NCI-H1417 treated with DMSO at 0.1 percent for 48 hours (cell line): Measurements from ENCODE around the gene GPR32.
"Not testable (repeated sequence)": the region's sequence is repeated elsewhere in the genome, so short reads cannot be mapped to it uniquely, and the experiment has no call there.

Experiments
- DNase-seq: peaks from one replicate; lab custom pipeline; 2025; lab: John Stamatoyannopoulos, UW

The GPR32 gene

DNA sequence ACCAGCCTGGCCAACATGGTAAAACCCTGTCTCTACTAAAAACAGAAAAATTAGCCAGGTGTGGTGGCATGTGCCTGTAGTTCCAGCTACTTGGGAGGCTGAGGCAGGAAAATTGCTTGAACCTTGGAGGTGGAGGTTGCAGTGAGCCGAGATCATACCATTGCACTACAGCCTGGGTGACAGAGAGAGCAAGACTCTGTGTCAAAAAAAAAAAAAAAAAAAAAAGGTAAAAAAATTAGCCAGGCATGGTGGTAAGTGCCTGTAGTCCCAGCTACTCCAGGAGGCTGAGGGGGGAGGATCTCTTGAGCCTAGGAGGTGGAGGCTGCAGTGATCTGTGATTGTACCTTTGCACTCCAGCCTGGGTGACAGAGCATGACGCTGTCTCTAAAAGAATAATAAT is at the start of gene GPR32:
Gene GPR32, plus strand, starts transcription at position 301 of the 400 bp plus-strand sequence. CDS start 137 bp downstream, outside the sequence.
- not testable (repeated sequence) for DNase-seq

DNA sequence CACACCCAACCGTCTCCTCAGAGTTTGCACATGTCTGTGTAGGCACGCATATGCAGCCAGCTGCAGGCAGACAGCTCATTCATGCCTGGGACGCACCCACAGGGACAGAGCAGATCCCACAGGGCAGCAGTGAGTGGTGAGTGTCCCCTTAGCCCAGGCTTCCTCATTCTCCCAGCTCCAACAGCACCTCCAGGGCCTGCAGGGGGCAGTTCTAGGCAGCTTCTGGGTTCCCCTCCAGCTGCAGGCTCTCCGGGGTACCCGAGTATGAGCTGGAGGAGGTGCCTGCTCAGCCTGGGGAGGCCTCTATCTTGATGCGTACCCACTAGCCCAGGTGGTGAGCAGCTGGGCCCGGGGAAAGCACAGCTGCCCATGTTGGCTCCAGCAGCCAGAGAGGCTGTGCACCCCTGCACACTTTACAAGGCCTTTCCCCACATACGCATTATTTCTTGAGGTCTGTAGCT is 49.3 kb upstream of the GPR32 start:
- no peak for DNase-seq

DNA sequence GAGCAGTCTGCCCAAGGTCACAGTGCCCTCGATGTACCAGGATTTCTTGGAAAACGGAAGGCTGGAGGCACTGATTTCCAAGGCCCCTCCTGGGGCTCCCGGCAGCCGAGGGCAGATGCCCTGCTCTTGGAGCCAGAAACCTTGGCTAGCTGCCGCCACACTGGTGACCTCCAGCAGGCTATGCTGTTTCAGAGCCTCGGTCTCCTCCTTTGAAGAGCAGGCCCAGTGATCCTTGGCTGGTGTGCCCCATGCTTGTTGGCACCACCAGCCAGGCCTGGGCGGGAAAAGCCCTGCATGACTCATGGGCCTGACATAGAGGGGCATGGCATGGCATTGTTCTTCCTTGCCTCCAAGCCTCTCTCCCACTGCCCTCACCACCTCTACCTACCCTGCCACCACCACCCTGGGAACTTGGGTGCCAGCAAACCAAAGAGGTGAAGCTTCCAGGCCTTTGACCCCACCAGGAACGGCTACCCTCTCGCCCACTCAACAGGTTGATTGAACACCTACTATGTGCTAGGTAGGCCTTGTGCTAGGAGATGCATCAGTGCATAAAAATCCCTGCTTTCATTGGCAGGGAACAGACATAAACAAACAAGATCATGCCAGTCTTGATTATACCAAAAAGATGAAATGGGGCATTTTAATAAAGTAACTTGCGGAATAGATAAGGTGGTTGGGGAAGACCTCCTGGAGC is 48.7 kb upstream of the GPR32 start:
- no peak for DNase-seq

GRCh38 chr19:50722201-50723013 is 47.9 kb upstream of the GPR32 start:
- no peak for DNase-seq

- no peak for DNase-seq
These were observed 47.2 kb upstream of the GPR32 start, which contains the start of gene CLEC11A for GRCh38 chr19:50723069-50723468. TSS of gene CLEC11A (plus strand) at chr19:50723364. CDS start at chr19:50723526, 162 bp downstream.

GRCh38 chr19:50723735-50724521 is 46.3 kb upstream of the GPR32 start:
- DNase-seq = no peak

- DNase-seq = peak; percentile 85
These were observed 45.6 kb upstream of the GPR32 start for GRCh38 chr19:50724522-50725217.

DNA sequence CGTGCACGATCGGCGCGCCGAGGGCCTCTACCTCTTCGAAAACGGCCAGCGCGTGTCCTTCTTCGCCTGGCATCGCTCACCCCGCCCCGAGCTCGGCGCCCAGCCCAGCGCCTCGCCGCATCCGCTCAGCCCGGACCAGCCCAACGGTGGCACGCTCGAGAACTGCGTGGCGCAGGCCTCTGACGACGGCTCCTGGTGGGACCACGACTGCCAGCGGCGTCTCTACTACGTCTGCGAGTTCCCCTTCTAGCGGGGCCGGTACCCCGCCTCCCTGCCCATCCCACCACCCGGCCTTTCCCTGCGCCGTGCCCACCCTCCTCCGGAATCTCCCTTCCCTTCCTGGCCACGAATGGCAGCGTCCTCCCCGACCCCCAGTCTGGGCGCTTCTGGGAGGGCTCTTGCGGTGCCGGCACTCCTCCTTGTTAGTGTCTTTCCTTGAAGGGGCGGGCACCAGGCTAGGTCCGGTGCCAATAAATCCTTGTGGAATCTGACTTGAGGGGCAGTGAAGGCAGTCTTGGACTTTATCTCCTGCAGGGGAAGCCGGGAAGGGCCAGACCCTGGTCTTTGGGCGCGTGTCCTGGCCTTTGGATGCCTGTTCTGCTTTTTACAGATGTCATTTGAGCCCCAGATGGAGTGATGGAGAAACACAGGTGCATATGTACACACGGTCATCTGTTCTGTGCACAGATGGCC is 44.9 kb upstream of the GPR32 start:
- no peak for DNase-seq

DNA sequence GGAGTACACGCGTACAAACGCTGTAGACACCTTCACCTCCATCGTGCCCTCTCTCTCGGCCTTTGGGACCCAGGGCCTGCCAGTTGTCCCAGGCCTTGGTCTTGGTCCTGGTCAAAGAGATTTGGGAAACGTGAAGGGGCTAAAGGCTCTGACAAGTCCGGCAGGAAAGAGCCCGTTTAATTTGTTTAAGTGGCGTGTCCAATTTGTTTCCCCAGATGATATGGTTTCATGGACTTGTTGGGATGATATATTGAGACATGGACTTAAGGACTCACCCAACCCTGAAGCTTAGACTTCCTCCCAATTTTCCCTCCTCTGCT is 44.4 kb upstream of the GPR32 start:
- DNase-seq = no peak

- no peak for DNase-seq
These were observed 42.1 kb upstream of the GPR32 start for GRCh38 chr19:50728084-50728737.

DNA sequence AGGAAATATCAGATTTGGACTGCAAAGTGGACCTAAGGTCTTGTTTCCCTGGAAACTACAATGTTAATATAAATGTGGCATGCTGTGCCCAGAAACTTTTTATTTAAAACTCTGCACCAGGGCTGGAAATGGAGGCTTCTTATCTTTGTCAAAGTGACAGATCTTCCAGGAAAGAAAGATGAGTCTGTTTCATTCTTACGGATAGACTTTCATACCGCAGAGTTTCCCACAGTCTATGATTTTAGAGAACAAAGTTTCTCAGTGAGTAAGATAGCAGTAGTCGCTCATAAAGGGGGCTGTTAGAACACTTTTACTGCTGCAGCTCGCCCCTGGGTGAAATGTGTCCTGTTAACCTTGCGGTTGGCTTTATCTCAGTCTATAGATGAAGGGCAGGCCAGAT is 40.4 kb upstream of the GPR32 start:
- no peak for DNase-seq

GRCh38 chr19:50735869-50736268 is 34.4 kb upstream of the GPR32 start:
- no peak for DNase-seq

DNA sequence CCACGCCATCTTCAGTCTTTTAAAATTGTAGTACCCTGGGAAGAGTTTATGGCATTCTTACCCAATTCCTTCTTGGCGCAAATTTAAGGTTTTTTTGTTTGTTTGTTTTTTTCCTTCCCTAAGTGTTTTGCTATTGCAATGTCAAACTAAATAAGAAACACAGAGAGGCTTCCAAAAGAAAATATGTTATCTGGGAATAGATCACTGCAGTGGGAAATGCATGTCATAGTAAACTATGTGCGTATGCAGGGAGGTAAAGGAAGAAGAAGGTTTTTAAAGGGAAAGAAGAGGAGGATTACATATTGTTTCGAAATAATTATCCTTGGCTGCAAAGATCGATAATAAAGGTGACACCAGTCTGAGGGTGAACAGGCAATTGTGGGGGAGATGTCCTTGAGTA is 33.9 kb upstream of the GPR32 start:
- no peak for DNase-seq

GRCh38 chr19:50739132-50739913 is 30.9 kb upstream of the GPR32 start:
- no peak for DNase-seq

GRCh38 chr19:50739914-50740426 is 30.3 kb upstream of the GPR32 start:
- DNase-seq = no peak

DNA sequence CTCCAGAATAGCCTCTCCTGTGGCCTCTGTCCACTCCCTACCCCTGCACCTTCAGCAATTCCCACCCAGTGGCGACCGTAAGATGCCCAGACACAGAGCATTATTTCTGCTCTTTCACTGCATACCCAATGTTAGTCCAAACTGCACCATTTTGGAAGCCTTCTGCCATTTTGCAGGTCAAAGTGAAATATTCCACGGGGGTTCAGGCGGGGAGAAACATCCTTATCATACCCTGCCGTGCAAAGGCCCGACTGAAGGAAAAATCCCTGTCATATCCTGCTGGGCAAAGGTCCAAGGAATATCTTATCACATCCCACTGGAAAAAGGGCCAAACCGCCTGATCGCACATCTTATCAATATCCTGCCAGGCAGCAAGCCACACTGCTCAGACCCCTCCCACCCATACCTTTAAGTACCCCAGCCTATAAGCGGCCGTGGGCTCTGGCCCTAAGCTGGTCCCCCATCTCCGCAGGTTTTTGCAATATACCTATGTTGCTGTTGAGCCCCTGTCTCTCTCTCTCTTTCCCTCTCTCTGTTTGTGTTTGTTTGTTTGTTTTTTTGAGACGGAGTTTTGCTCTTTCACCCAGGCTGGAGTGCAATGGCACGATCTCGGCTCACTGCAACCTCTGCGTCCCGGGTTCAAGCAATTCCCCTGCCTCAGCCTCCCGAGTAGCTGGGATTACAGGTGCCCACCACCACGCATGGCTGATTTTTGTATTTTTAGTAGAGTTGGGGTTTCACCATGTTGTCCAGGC is 28.9 kb upstream of the GPR32 start:
- no peak for DNase-seq

GRCh38 chr19:50743537-50743936 is 26.7 kb upstream of the GPR32 start:
- DNase-seq = no peak

GRCh38 chr19:50745221-50745620 is 25.0 kb upstream of the GPR32 start:
- no peak for DNase-seq

DNA sequence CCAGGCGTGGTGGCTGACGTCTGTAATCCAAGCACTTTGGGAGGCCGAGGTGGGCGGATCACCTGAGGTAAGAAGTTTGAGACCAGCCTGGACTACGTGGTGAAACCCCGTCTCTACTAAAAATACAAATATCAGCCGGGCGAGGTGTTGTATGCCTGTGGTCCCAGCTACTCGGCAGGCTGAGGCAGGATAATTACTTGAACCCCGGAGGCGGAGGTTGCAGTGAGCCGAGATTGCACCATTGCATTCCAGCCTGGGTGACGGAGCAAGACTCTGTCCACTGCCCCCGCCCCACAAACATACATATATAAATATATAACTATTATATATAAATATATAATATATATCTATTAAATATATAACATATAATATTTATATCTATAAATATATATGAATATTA is 23.1 kb upstream of the GPR32 start:
- not testable (repeated sequence) for DNase-seq
